Activated CD8-positive, alpha-beta memory T cell treated with anti-CD3 and anti-CD28 coated beads, Interleukin-2, amount 50 U/mL, for 4 hours (primary cell): ENCODE results near the gene DOCK8.
A peak's percentile ranks its signal among the peaks of the same experiment; 100 is the strongest.

Source experiments
- DNase-seq: peaks from one replicate; pipeline ENCODE4 v3.0.0-alpha.2; 2020

The DOCK8 gene

DNA sequence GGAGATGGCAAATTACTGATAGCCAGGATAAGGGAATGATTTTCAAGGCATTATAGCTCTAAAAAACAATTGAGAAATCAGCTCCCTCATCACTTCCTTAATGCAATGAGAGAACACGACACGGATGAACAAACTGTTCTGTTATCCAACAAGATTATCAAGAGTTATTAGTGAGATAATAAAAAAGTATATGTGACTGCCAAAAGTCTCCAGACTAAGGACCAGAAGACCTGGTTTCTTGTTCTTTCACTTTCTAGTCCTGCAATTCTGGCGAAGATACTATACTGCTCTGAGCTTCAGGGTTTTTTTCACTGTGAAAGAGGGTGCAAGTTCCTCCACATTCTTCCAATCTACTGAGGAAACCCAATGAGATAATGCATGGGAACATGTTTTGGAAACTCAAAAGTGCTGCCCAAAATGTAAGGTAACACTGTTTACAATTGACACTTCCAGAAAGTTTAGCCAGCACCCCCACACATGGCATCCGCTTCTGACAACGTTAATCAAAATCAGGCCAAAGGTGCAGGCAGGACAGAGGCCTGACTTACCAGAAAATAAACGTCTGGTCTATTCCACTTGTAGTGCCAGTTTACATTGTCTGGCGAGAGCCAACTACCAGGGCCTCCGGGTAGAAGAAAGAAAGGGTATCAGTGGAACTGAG lies 254.2 kb downstream of the DOCK8 start:
- DNase-seq = no peak

- peak; percentile 93 for DNase-seq
Measured at GRCh38 chr9:469672-470551, 255.2 kb downstream of the DOCK8 start.

DNA sequence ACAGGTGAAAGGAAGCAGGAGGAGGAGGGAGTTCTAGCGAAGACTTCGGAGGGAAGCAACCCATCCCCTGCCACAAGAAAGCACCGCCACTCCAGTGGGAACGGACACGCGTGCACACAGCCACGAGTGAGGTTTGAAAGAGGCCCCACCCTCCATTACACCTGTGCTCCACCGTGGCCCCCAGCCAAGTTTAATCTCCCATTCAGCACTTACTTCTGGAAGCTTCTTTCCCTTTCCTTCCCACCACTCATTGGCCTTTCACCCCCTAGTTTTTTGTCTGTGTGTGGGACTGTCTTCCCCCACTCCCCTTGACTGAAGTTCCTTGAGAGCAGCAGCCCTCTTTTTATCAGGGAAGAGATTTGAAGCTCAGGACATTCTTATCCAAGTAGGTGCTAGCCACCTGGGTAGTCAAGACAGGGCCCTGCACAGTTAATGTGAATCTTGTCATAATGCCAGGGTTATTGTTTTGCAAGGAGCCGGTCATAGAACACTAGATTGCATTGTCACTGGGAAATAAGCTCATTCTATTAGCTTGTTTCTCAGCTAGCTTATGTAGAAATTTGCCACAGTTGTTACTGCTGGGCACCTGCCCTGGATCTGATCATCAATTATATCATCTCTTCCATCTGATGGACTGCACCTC lies 256.0 kb downstream of the DOCK8 start:
- DNase-seq = peak; percentile 21

DNA sequence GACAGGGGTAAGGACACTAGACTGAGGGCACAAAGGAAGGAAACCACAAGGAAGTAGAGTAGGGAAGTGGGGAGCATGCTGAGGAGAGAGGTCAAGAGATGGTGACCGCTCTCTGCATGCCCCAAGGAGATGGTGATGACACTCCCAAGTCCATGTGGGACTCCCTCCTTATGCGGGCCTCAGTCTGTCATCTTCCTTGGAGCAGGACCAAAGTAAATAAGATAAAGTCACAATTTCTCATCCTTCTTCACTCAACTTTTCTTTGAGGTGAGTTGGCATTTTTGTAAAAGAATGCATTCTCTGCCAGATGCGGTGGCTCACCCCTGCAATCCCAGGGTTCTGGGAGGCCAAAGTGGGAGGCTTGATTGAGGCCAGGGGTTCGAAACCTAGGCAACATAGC lies 256.7 kb downstream of the DOCK8 start:
- DNase-seq = no peak

- DNase-seq = no peak
Measured at GRCh38 chr9:472479-473075, 257.9 kb downstream of the DOCK8 start.

DNA sequence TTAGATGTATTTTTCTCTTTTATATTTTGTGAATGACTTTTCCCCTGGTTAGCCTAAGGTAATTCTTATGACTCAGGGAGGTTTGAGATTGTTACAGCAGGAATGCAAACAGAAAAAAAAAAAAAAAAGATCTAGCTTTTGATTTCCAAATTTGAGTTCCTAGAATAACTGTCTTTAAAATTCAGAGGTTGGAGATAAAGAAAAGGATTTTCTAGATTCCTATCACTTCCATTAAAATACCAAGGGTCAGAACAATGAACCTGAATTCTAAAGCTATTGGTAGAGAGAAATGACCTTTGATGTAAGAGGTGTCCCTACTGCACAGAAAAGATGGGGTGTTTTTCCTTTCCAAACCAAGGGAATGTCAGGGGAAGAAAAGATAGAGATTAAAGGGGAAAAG lies 262.5 kb downstream of the DOCK8 start:
- no peak for DNase-seq

- no peak for DNase-seq
Measured at GRCh38 chr9:479304-479970, 264.8 kb downstream of the DOCK8 start.

DNA sequence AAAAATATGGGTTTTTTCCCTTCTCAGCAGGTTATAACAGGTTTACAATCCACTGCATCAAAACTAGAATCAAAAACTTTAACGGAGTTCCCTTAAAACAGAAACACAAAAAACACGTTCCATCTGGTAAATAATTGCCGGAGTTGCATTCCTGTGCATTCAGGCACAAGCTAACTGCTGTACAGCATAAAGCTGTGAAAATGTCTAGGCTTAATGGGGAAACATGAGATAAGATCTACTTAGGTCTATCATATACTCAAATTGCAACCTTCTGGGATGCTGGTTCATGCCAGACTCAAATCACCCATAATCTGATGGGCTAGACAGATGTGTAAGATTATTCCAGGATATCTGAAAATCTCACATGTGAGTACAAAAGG lies 265.3 kb downstream of the DOCK8 start:
- DNase-seq = no peak

DNA sequence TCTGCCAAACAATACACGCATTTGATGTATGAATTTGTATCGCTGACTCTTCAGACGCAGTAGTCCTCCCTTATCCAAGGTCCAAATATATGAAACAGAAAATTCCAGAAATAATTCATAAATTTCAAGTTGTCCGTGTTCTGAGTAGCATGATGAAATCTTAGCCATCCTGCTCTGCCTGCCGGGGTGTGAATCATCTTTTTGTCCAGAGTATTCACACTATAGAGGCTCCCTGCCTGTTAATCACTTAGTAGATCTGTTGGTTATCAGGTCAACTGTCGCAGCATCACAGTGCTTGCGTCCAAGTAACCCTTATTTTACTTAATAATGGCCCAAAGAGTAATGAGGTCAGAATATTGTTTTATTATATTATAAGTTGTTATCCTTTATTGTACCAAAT lies 268.1 kb downstream of the DOCK8 start:
- DNase-seq = no peak

DNA sequence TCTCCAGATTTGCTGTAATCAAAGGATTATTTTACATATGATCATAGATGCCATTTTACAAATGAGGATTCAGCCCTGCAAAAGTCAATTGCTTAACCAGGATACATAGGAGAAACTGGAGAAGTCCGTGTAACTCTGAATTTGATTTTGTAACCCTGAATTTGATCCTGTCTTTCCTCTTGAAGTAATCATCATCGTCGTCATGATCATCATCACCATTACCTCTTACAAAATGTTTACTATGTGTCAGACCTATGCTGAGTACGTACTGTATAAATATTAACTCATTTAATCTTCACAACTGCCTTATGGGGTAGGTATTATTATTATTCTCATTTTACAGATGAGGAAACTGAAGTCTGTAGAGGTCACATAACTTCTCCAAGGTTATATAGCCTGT lies 271.5 kb downstream of the DOCK8 start:
- no peak for DNase-seq

DNA sequence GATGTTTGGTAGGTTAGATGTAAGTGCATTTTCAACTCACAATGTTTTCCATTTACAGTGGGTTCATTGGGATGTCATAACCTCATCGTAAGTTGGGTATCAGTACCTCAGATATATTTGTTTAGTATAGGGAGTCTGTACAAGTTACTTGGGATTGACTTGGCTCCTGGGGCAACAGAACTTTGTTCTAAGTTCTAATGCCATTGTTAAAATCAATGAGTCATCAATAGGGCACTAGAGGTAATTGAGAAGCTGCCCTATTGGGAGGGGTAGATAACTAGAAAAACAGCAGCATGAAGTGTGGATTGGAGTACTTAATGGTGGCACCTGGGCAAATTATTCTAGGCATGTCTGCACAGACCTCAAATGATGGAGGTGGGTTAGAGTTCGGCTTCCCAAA lies 272.8 kb downstream of the DOCK8 start:
- no peak for DNase-seq

DNA sequence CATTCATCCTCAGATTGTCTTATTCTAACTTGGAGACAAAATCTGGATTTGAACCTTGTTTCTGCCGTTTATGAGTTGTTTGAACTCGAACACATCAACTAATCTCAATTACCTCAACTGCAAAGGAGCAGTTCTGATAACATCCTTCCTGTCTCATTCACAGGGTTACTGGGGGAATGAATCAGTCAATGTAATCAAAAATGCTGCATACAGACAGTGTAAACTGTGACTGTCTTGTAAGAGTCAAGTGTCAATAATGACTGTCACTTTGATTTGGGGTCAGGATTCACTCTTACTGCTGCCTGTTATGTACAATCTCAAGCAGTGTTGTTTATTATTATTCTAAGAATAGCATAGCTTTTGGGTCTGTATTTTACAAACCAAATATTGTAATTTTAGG lies 273.8 kb downstream of the DOCK8 start:
- DNase-seq = no peak

GRCh38 chr9:489198-490197 lies 274.8 kb downstream of the DOCK8 start:
- DNase-seq = no peak

DNA sequence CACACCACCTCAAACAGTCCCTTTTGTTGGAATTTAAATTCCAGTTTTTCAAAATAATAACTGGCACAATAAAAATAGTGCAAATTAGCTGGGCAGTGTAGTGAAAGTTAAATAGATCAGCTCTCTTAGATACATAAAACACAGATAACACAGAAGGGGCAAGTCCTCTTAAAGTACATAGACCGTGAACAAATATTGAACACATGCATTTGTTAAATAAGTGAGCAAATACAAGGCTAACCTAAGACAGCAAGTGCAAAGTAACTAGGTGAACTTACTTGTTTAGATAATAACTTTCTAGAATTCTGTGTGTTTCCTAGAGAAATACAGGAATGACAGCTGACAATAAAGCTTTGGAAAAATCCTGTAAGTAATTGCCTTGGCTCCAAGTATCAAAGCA lies 280.1 kb downstream of the DOCK8 start:
- DNase-seq = no peak

- no peak for DNase-seq
Measured at GRCh38 chr9:495739-496138, 281.1 kb downstream of the DOCK8 start.

- no peak for DNase-seq
Measured at GRCh38 chr9:503326-503725, 288.7 kb downstream of the DOCK8 start.

- DNase-seq = peak; percentile 74
Measured at GRCh38 chr9:503881-504852, 289.5 kb downstream of the DOCK8 start, which contains the start of gene KANK1. Gene KANK1 (plus strand): TSS chr9:504695.

- peak; percentile 15 for DNase-seq
Measured at GRCh38 chr9:504921-505740, 290.5 kb downstream of the DOCK8 start.

- DNase-seq = no peak
Measured at GRCh38 chr9:505741-506059, 291.0 kb downstream of the DOCK8 start.

DNA sequence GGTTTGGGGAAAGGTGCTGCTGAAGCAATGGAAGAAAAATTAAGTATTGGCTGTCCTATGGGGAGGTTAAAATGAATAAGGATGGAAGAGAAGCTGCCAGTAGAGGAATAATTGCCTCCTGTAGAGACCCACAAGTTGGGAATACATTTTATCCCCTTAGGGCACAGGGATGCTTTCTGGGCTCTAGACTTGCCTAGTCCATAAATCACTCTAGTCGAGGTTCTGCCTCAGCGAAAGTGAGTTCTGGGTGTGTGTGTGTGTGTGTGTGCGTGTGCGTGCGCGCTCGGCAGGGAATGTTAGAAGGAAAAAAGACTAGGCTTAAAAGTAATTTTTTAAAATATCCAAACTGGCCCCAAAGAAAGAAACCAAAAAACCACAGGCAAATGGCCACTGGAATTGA lies 291.6 kb downstream of the DOCK8 start:
- DNase-seq = no peak
